Fibroblast of lung (primary cell): ENCODE data around the gene TMEM132C. TPM values are rescaled to one million over a fixed set of nuclear protein-coding genes. Genes with fewer than 3 reads are reported as not detected.

Experiments used
- DNase-seq, 2 donors: peaks; one replicate each; pipeline versions ENCODE4 v3.0.0 to v3.0.0-alpha.2; 2010; ENCODE audit warnings: low read depth in 2 of 2
- H2AFZ ChIP-seq: 2 replicates; pipeline ENCODE4 v1.5.1; 2012; ENCODE audit warnings: low read length, control low read depth, inconsistent platforms
- H3K27ac ChIP-seq: 2 replicates; pipeline ENCODE4 v1.5.1; 2011; ENCODE audit warnings: low read length, control low read depth; ENCODE audit not compliant: insufficient read depth
- H3K27me3 ChIP-seq: 2 replicates; pipeline ENCODE4 v1.5.1; 2011; ENCODE audit warnings: mild to moderate bottlenecking, low read length; ENCODE audit not compliant: control insufficient read depth, insufficient read depth
- H3K36me3 ChIP-seq: 2 replicates; pipeline ENCODE4 v1.5.1; 2011; ENCODE audit warnings: low read length; ENCODE audit not compliant: control insufficient read depth, insufficient read depth
- H3K4me1 ChIP-seq: 2 replicates; pipeline ENCODE4 v1.5.1; 2011; ENCODE audit warnings: low read length; ENCODE audit not compliant: control insufficient read depth, insufficient read depth; ENCODE audit errors: extremely low read depth
- H3K4me2 ChIP-seq: 2 replicates; pipeline ENCODE4 v1.5.1; 2011; ENCODE audit warnings: low read length, control low read depth; ENCODE audit not compliant: insufficient read depth; ENCODE audit errors: extremely low read depth
- H3K4me3 ChIP-seq, 4 experiments: fragments of 200-600 bp in 1 of 4; sonication (generic) in 1 of 4; replicated peaks in 1 of 4; 2 replicates each; pipeline ENCODE4 v1.5.1; 2011 to 2016; ENCODE audit warnings: low read length in 4 of 4, low read depth in 3 of 4, mild to moderate bottlenecking in 3 of 4, control low read depth in 2 of 4, inconsistent platforms in 1 of 4, mixed read lengths in 1 of 4; ENCODE audit not compliant: insufficient read depth in 1 of 4; ENCODE audit errors: control extremely low read depth in 1 of 4
- H3K79me2 ChIP-seq: 2 replicates; pipeline ENCODE4 v1.5.1; 2012; ENCODE audit warnings: mild to moderate bottlenecking, low read length, inconsistent platforms; ENCODE audit not compliant: control insufficient read depth, insufficient read depth
- H3K9ac ChIP-seq: 2 replicates; pipeline ENCODE4 v1.5.1; 2011; ENCODE audit warnings: mild to moderate bottlenecking, low read length, control low read depth; ENCODE audit not compliant: insufficient read depth
- H3K9me3 ChIP-seq: 2 replicates; pipeline ENCODE4 v1.5.1; 2012; ENCODE audit warnings: low read depth, low read length; ENCODE audit not compliant: control insufficient read depth, insufficient read depth
- H4K20me1 ChIP-seq: 2 replicates; pipeline ENCODE4 v1.5.1; 2011; ENCODE audit warnings: low read length; ENCODE audit not compliant: control insufficient read depth, insufficient read depth; ENCODE audit errors: extremely low read depth
- CTCF ChIP-seq, 2 donors: IDR thresholded peaks in 1 of 2; conservative IDR thresholded peaks in 1 of 2; 1 replicate in 1 of 2; 2 replicates in 1 of 2; pipeline ENCODE4 v1.5.1; 2011 to 2012; ENCODE audit warnings: low read length in 2 of 2, control low read depth in 1 of 2, inconsistent platforms in 1 of 2, low read depth in 1 of 2, mild to moderate bottlenecking in 1 of 2
- EZH2 ChIP-seq: IDR thresholded peaks from 2 replicates; pipeline ENCODE4 v1.5.1; 2012; ENCODE audit warnings: low read length, control low read depth, mild to moderate bottlenecking; ENCODE audit errors: missing control alignments
- polyA plus RNA-seq, 2 donors: library from polyadenylated mRNA; depleted of rRNA in 1 of 2; stranded (reverse) in 1 of 2; unstranded in 1 of 2; fragments of >200 nt; gene quantifications; 2 replicates each; pipeline ENCODE4 v1.2.1, GENCODE V29; 2011 to 2012; ENCODE audit warnings: missing spikeins in 1 of 2
- total RNA-seq: library from RNA; depleted of rRNA; stranded (reverse); fragments of >200 nt; gene quantifications from 2 replicates; pipeline ENCODE4 v1.2.1, GENCODE V29; 2014

Gene TMEM132C
- total and polyA plus RNA-seq, 2 donors (not counting 1 experiment from before 2014, with no cell fraction given): not detected

DNA sequence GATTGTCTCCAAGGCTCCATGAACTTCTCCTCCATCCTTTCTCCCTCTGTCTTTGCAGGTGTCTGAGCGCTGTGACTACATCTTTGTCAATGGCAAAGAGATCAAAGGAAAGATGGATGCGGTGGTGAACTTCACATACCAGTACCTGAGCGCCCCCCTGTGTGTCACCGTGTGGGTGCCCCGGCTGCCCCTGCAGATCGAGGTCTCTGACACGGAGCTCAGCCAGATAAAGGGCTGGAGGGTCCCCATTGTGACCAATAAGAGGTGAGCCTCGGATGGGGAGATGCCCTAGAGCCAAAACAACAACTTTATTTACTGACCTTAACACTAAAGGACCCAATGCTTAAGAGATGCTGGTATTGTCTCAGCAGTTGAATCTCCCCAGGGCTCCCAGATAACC lies 426.8 kb downstream of the TMEM132C start:
- no peaks in the 10 kb centered on the region for H3K4me1 ChIP-seq
- H3K4me2 ChIP-seq: no peak overlapping the region
- H3K79me2 ChIP-seq: no peaks in the 10 kb centered on the region
- no peak overlapping the region for H3K4me3 ChIP-seq
- H3K9ac ChIP-seq: no peak overlapping the region
- H2AFZ ChIP-seq: no peak overlapping the region
- TF ChIP-seq CTCF (conservative IDR thresholded peaks at IDR 0.05 in 1 of 2, IDR thresholded peaks at IDR 0.05 in 1 of 2; ENCODE audit: low read depth in 1 of 2, low read length in 2 of 2) (no peak), EZH2 (no peak)
- H3K9me3 ChIP-seq: no peaks in the 10 kb centered on the region
- H4K20me1 ChIP-seq: no peaks in the 10 kb centered on the region
- H3K27me3 ChIP-seq: no peaks in the 10 kb centered on the region
- no peak overlapping the region for H3K27ac ChIP-seq
- no peak for DNase-seq
- H3K36me3 ChIP-seq: no peaks in the 10 kb centered on the region

DNA sequence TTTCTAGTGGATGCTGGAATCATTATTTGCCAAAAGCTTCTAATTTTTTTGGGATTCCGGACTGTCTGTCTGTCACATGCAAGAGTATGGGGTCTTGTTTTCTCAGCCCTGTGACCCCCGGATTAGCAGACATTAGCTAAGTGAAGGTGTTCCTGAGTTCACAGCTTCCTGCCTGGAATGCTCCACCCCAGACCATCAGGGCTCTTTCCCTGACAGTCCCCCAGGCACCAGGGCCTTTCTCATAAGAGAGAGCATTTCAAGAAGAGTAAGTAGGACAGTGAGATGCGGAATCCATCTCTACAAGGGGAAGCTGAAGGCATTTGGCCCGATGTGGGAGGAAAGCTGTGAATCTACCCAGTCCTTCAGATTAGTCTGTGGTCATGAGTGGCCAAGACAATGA lies 427.5 kb downstream of the TMEM132C start:
- H3K4me2 ChIP-seq: no peak overlapping the region
- no peaks in the 10 kb centered on the region for H3K4me1 ChIP-seq
- H3K79me2 ChIP-seq: no peaks in the 10 kb centered on the region
- no peak overlapping the region for H2AFZ ChIP-seq
- H3K4me3 ChIP-seq: no peak overlapping the region
- no peaks in the 10 kb centered on the region for H4K20me1 ChIP-seq
- no peak overlapping the region for H3K27ac ChIP-seq
- no peak for DNase-seq
- H3K9ac ChIP-seq: no peak overlapping the region
- H3K36me3 ChIP-seq: no peaks in the 10 kb centered on the region
- H3K9me3 ChIP-seq: no peaks in the 10 kb centered on the region
- TF ChIP-seq EZH2 (no peak), CTCF (conservative IDR thresholded peaks at IDR 0.05 in 1 of 2, IDR thresholded peaks at IDR 0.05 in 1 of 2; ENCODE audit: low read depth in 1 of 2, low read length in 2 of 2) (no peak)
- no peaks in the 10 kb centered on the region for H3K27me3 ChIP-seq

GRCh38 chr12:128695697-128696096 lies 428.7 kb downstream of the TMEM132C start:
- Histone ChIP-seq H3K36me3 (no peaks in the 10 kb centered on the region), H2AFZ (no peak overlapping the region), H3K4me2 (no peak overlapping the region), H4K20me1 (no peaks in the 10 kb centered on the region), H3K27me3 (no peaks in the 10 kb centered on the region), H3K27ac (no peak overlapping the region), H3K9me3 (no peaks in the 10 kb centered on the region), H3K4me1 (no peaks in the 10 kb centered on the region), H3K79me2 (no peaks in the 10 kb centered on the region), H3K9ac (no peak overlapping the region), H3K4me3 (no peak overlapping the region)
- TF ChIP-seq CTCF (conservative IDR thresholded peaks at IDR 0.05 in 1 of 2, IDR thresholded peaks at IDR 0.05 in 1 of 2; ENCODE audit: low read depth in 1 of 2, low read length in 2 of 2) (no peak), EZH2 (no peak)
- no peak for DNase-seq
